Sigmoid colon (tissue), 7 donors: ENCODE measurements around the gene SLC1A2. TPM values are rescaled to one million over a fixed set of nuclear protein-coding genes. Genes with fewer than 3 reads are reported as not detected.

Source experiments
- DNase-seq: peaks from one replicate; pipeline ENCODE4 v3.0.0-alpha.2; 2019
- H3K27ac ChIP-seq, 4 donors: fragments of 200-600 bp; sonication (generic); one replicate each; pipeline ENCODE4 v1.5.1; 2016 to 2019; ENCODE audit warnings: mild to moderate bottlenecking in 1 of 4
- H3K27me3 ChIP-seq, 3 donors: fragments of 200-600 bp; sonication (generic); one replicate each; pipeline ENCODE4 v1.5.1; 2019; ENCODE audit warnings: mild to moderate bottlenecking in 1 of 3
- H3K36me3 ChIP-seq, 4 donors: fragments of 200-600 bp; sonication (generic); one replicate each; pipeline ENCODE4 v1.5.1; 2016 to 2019
- H3K4me1 ChIP-seq, 4 donors: fragments of 200-600 bp; sonication (generic); one replicate each; pipeline ENCODE4 v1.5.1; 2017 to 2019
- H3K4me3 ChIP-seq, 4 donors: fragments of 200-600 bp; sonication (generic); one replicate each; pipeline ENCODE4 v1.5.1; 2017 to 2019; ENCODE audit warnings: mild to moderate bottlenecking in 2 of 4, moderate library complexity in 1 of 4
- H3K9me3 ChIP-seq, 4 donors: fragments of 200-600 bp in 3 of 4; sonication (generic) in 3 of 4; one replicate each; pipeline versions ENCODE4 v1.5.1 to v1.6.1; 2013 to 2019
- CTCF ChIP-seq, 4 experiments: fragments of 450-650 bp in 3 of 4; fragments of 200-600 bp in 1 of 4; IDR thresholded peaks; one replicate each; pipeline ENCODE4 v1.5.1; 2016 to 2019; ENCODE audit warnings: antibody characterized with exemption in 4 of 4, mild to moderate bottlenecking in 3 of 4, moderate library complexity in 2 of 4
- EP300 ChIP-seq, 4 donors: sonication (generic); formaldehyde crosslinking; IDR thresholded peaks; one replicate each; pipeline ENCODE4 v1.6.1; 2017; ENCODE audit warnings: antibody characterized with exemption in 4 of 4
- POLR2A ChIP-seq, 2 donors: fragments of 450-650 bp; IDR thresholded peaks; one replicate each; pipeline ENCODE4 v1.6.1; 2016; ENCODE audit warnings: antibody characterized with exemption in 2 of 2, mild to moderate bottlenecking in 2 of 2, moderate library complexity in 2 of 2
- POLR2AphosphoS5 ChIP-seq, 4 donors: sonication (generic); formaldehyde crosslinking; IDR thresholded peaks; one replicate each; pipeline ENCODE4 v1.6.1; 2017; ENCODE audit warnings: antibody characterized with exemption in 4 of 4
- WGBS, 2 donors: extraction: QIAGEN DNeasy Blood & Tissue Kit; methylation state at CpG; one replicate each; pipeline ENCODE4 v1.1.7; 2013; 5-methylcytosine and 5-hydroxymethylcytosine counted together
- intact Hi-C: fragments of 100-400 bp; cut with DNase I; formaldehyde crosslinking; loops from one replicate; pipeline ENCODE4 v1.15.1; 2023
- polyA plus RNA-seq, 3 donors: library from polyadenylated mRNA; stranded (reverse); fragments of 200-250 nt; gene quantifications; one replicate each; pipeline ENCODE4 v1.2.3, GENCODE V29; 2013
- total RNA-seq, 4 donors: library from RNA; depleted of rRNA; stranded (reverse); fragments of >200 nt; gene quantifications; one replicate each; pipeline ENCODE4 v1.1.0, GENCODE V29; 2016
- donor health status: healthy with polysubstance abuse.
- donor health status: Bipolar disorder and iron deficiency.
- donor health status: healthy.

The SLC1A2 gene
- total and polyA plus RNA-seq, 7 donors: 0.14 to 2.2 (median 0.48) TPM; not detected in 1

GRCh38 chr11:35380603-35381002 is 38.8 kb downstream of the SLC1A2 start:
- Histone ChIP-seq H3K27me3 (no peaks in the 10 kb centered on the region), H3K9me3 (no peaks in the 10 kb centered on the region), H3K36me3 (no peaks in the 10 kb centered on the region), H3K4me3 (peak overlapping the region in 1 of 4 donors; percentile 9), H3K27ac (peak overlapping the region in 3 of 4 donors; percentile 2 to 56 (median 29)), H3K4me1 (peaks cover 0 to 13% (median 9%) of the 10 kb centered on the region in 4 donors)
- TF ChIP-seq POLR2A (IDR thresholded peaks at IDR 0.05) (no peak), CTCF (IDR thresholded peaks at IDR 0.05) (no peak), EP300 (IDR thresholded peaks at IDR 0.05) (no peak), POLR2AphosphoS5 (IDR thresholded peaks at IDR 0.05) (no peak)
- 76 to 79% methylated on average over 5 of the region's 5 CpGs for WGBS, 2 donors
- no peak for DNase-seq
- intact Hi-C loops: no loop called here

- Histone ChIP-seq H3K4me1 (peaks cover 0 to 13% (median 9%) of the 10 kb centered on the region in 4 donors), H3K27ac (no peak overlapping the region), H3K27me3 (no peaks in the 10 kb centered on the region), H3K9me3 (no peaks in the 10 kb centered on the region), H3K4me3 (no peak overlapping the region), H3K36me3 (no peaks in the 10 kb centered on the region)
- no peak for TF ChIP-seq CTCF (IDR thresholded peaks at IDR 0.05)
- TF ChIP-seq POLR2A (IDR thresholded peaks at IDR 0.05): no peak
- no peak for TF ChIP-seq POLR2AphosphoS5 (IDR thresholded peaks at IDR 0.05)
- no peak for TF ChIP-seq EP300 (IDR thresholded peaks at IDR 0.05)
- no peak for DNase-seq
- 83 to 89% methylated on average over 6 of the region's 6 CpGs for WGBS, 2 donors
- intact Hi-C loops: no loop called here
These were observed 42.1 kb downstream of the SLC1A2 start for GRCh38 chr11:35377262-35377661.

GRCh38 chr11:35376613-35377012 is 42.7 kb downstream of the SLC1A2 start:
- 90 to 96% methylated on average over 3 of the region's 3 CpGs for whole genome bisulfite sequencing, 2 donors
- no peak overlapping the region for H3K4me3 ChIP-seq
- intact Hi-C loops: no loop called here
- H3K36me3 ChIP-seq: no peaks in the 10 kb centered on the region
- peaks cover 0 to 13% (median 9%) of the 10 kb centered on the region in 4 donors for H3K4me1 ChIP-seq
- no peak for DNase-seq
- H3K9me3 ChIP-seq: no peaks in the 10 kb centered on the region
- no peaks in the 10 kb centered on the region for H3K27me3 ChIP-seq
- H3K27ac ChIP-seq: no peak overlapping the region
- TF ChIP-seq POLR2AphosphoS5 (IDR thresholded peaks at IDR 0.05): no peak
- TF ChIP-seq CTCF (IDR thresholded peaks at IDR 0.05): no peak
- TF ChIP-seq POLR2A (IDR thresholded peaks at IDR 0.05): no peak

GRCh38 chr11:35376118-35376510 is 43.2 kb downstream of the SLC1A2 start:
- Histone ChIP-seq H3K4me1 (peaks cover 0 to 12% (median 9%) of the 10 kb centered on the region in 4 donors), H3K4me3 (no peak overlapping the region), H3K36me3 (no peaks in the 10 kb centered on the region), H3K27ac (no peak overlapping the region), H3K27me3 (no peaks in the 10 kb centered on the region), H3K9me3 (no peaks in the 10 kb centered on the region)
- TF ChIP-seq POLR2A (IDR thresholded peaks at IDR 0.05) (no peak), CTCF (IDR thresholded peaks at IDR 0.05) (no peak), EP300 (IDR thresholded peaks at IDR 0.05) (no peak), POLR2AphosphoS5 (IDR thresholded peaks at IDR 0.05) (no peak)
- WGBS, 2 donors: 96 to 98% methylated on average over 4 of the region's 4 CpGs
- intact Hi-C loops: no loop called here
- DNase-seq: no peak
